Measurements from ENCODE around the gene GALNT13. TPM values are rescaled to one million over a fixed set of nuclear protein-coding genes. Genes with fewer than 3 reads are reported as not detected.

Gene GALNT13
- 1.7 TPM for polyA plus RNA-seq (2013, experiment 1 of 2)
- 1.8 TPM for polyA plus RNA-seq (2013, experiment 2 of 2)

GRCh38 chr2:153871231-153872221 is at the start of gene GALNT13:
TSS of gene GALNT13 (plus strand) at chr2:153871922.
- Histone ChIP-seq H2BK12ac (ENCODE audit: low read length) (no peak within 1 kb of the TSS), H3K79me1 (ENCODE audit: low read depth, low read length) (no peaks in the 10 kb centered on the region), H2AFZ (ENCODE audit: low read length) (peak within 1 kb of the TSS; percentile 99), H4K8ac (ENCODE audit: low read depth, low read length) (no peak within 1 kb of the TSS), H2BK15ac (ENCODE audit: low read length) (no peak within 1 kb of the TSS), H3K9me3 (replicated peaks in 1 of 2; ENCODE audit: control insufficient read depth in 2 of 2, insufficient read depth in 1 of 2, low read depth in 1 of 2, low read length in 2 of 2) (no peaks in the 10 kb centered on the region), H2AK5ac (ENCODE audit: low read depth, low read length) (no peak within 1 kb of the TSS), H2BK5ac (ENCODE audit: low read length) (no peak within 1 kb of the TSS), H3K23ac (ENCODE audit: low read depth, low read length, poor library complexity) (no peak within 1 kb of the TSS), H3K27me3 (ENCODE audit: control insufficient read depth in 3 of 3, insufficient read depth in 3 of 3, low read depth in 1 of 3, low read length in 3 of 3) (peaks cover 5 to 28% (median 7%) of the 10 kb centered on the region in 3 experiments), H3K9ac (ENCODE audit: low read depth, low read length, poor library complexity) (peak within 1 kb of the TSS; percentile 60), H3K18ac (ENCODE audit: low read length) (peak within 1 kb of the TSS; percentile 96), H3K36me3 (replicated peaks in 1 of 2; ENCODE audit: control insufficient read depth in 2 of 2, insufficient read depth in 2 of 2, low read length in 2 of 2) (no peaks in the 10 kb centered on the region), H4K91ac (ENCODE audit: low read depth, low read length, poor library complexity) (no peak within 1 kb of the TSS), H3K27ac (replicated peaks; ENCODE audit: low read length) (no peak within 1 kb of the TSS), H2BK120ac (ENCODE audit: low read depth, low read length) (no peak within 1 kb of the TSS), H3K4me2 (ENCODE audit: insufficient read depth, low read length, poor library complexity, severe bottlenecking) (peak within 1 kb of the TSS; percentile 78), H3K14ac (ENCODE audit: low read length) (no peak within 1 kb of the TSS), H3K4me3 (ENCODE audit: low read length in 2 of 2) (peak within 1 kb of the TSS; percentile 62 to 91), H3K4me1 (ENCODE audit: control insufficient read depth in 2 of 2, insufficient read depth in 1 of 2, low read depth in 1 of 2, low read length in 2 of 2) (peaks cover 0 to 4% of the 10 kb centered on the region in 2 donors), H3K4ac (ENCODE audit: low read length) (no peak within 1 kb of the TSS)
- DNase-seq (ENCODE audit: low spot score) = peak; percentile 84
- WGBS, 2 donors (ENCODE audit: extremely low coverage in 2 of 2, insufficient read length in 2 of 2, insufficient replicate concordance in 1 of 2) = no CpG with 5 or more reads among the region's 93 CpGs

GRCh38 chr2:153823880-153824279 is 47.8 kb upstream of the GALNT13 start:
- Histone ChIP-seq H2BK12ac (ENCODE audit: low read length) (no peak overlapping the region), H4K91ac (ENCODE audit: low read depth, low read length, poor library complexity) (no peak overlapping the region), H3K14ac (ENCODE audit: low read length) (no peak overlapping the region), H3K36me3 (replicated peaks in 1 of 2; ENCODE audit: control insufficient read depth in 2 of 2, insufficient read depth in 2 of 2, low read length in 2 of 2) (no peaks in the 10 kb centered on the region), H3K27ac (replicated peaks; ENCODE audit: low read length) (no peak overlapping the region), H3K9me3 (replicated peaks in 1 of 2; ENCODE audit: control insufficient read depth in 2 of 2, insufficient read depth in 1 of 2, low read depth in 1 of 2, low read length in 2 of 2) (no peaks in the 10 kb centered on the region), H3K4ac (ENCODE audit: low read length) (no peak overlapping the region), H3K9ac (ENCODE audit: low read depth, low read length, poor library complexity) (no peak overlapping the region), H3K18ac (ENCODE audit: low read length) (no peak overlapping the region), H2AK5ac (ENCODE audit: low read depth, low read length) (no peak overlapping the region), H2BK120ac (ENCODE audit: low read depth, low read length) (no peak overlapping the region), H4K8ac (ENCODE audit: low read depth, low read length) (no peak overlapping the region), H3K79me1 (ENCODE audit: low read depth, low read length) (no peaks in the 10 kb centered on the region), H3K23ac (ENCODE audit: low read depth, low read length, poor library complexity) (no peak overlapping the region), H3K4me1 (ENCODE audit: control insufficient read depth in 2 of 2, insufficient read depth in 1 of 2, low read depth in 1 of 2, low read length in 2 of 2) (no peaks in the 10 kb centered on the region), H2BK5ac (ENCODE audit: low read length) (no peak overlapping the region), H3K4me3 (ENCODE audit: low read length in 2 of 2) (no peak overlapping the region), H3K27me3 (ENCODE audit: control insufficient read depth in 3 of 3, insufficient read depth in 3 of 3, low read depth in 1 of 3, low read length in 3 of 3) (no peaks in the 10 kb centered on the region), H2AFZ (ENCODE audit: low read length) (no peak overlapping the region), H3K4me2 (ENCODE audit: insufficient read depth, low read length, poor library complexity, severe bottlenecking) (no peak overlapping the region), H2BK15ac (ENCODE audit: low read length) (no peak overlapping the region)
- no peak for DNase-seq (ENCODE audit: low spot score)
- WGBS, 2 donors (ENCODE audit: extremely low coverage in 2 of 2, insufficient read length in 2 of 2, insufficient replicate concordance in 1 of 2) = no CpG with 5 or more reads among the region's 1 CpG

DNA sequence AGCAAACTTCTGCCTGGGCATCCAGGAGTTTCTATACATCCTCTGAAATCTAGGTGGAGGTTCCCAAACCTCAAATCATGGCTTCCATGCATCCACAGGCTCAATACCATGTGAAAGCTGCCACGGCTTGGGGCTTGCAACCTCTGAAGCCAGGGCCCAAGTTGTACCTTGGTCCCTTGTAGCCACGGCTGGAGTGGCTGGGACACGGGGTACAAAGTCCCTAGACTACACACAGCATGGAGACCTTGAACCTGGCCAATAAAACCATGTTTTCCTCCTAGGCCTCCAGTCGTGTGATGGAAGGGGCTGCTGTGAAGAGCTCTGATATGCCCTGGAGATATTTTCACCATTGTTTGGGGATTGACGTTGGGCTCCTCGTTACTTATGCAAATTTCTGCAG is 43.4 kb upstream of the GALNT13 start:
- H3K4ac ChIP-seq (ENCODE audit: low read length) = no peak overlapping the region

GRCh38 chr2:153834662-153835061 is 37.1 kb upstream of the GALNT13 start:
- H3K18ac ChIP-seq (ENCODE audit: low read length) = no peak overlapping the region
- no peak overlapping the region for H3K23ac ChIP-seq (ENCODE audit: low read depth, low read length, poor library complexity)
- H3K4me2 ChIP-seq (ENCODE audit: insufficient read depth, low read length, poor library complexity, severe bottlenecking) = no peak overlapping the region
- no peak overlapping the region for H2BK12ac ChIP-seq (ENCODE audit: low read length)
- no peaks in the 10 kb centered on the region for H3K9me3 ChIP-seq (replicated peaks in 1 of 2; ENCODE audit: control insufficient read depth in 2 of 2, insufficient read depth in 1 of 2, low read depth in 1 of 2, low read length in 2 of 2)
- H3K36me3 ChIP-seq (replicated peaks in 1 of 2; ENCODE audit: control insufficient read depth in 2 of 2, insufficient read depth in 2 of 2, low read length in 2 of 2) = no peaks in the 10 kb centered on the region
- H2BK120ac ChIP-seq (ENCODE audit: low read depth, low read length) = no peak overlapping the region
- H2BK15ac ChIP-seq (ENCODE audit: low read length) = no peak overlapping the region
- H3K27ac ChIP-seq (replicated peaks; ENCODE audit: low read length) = no peak overlapping the region
- H4K91ac ChIP-seq (ENCODE audit: low read depth, low read length, poor library complexity) = no peak overlapping the region
- no peak overlapping the region for H4K8ac ChIP-seq (ENCODE audit: low read depth, low read length)
- no peaks in the 10 kb centered on the region for H3K79me1 ChIP-seq (ENCODE audit: low read depth, low read length)
- no peak overlapping the region for H2AK5ac ChIP-seq (ENCODE audit: low read depth, low read length)
- no peaks in the 10 kb centered on the region for H3K4me1 ChIP-seq (ENCODE audit: control insufficient read depth in 2 of 2, insufficient read depth in 1 of 2, low read depth in 1 of 2, low read length in 2 of 2)
- no peak overlapping the region for H2BK5ac ChIP-seq (ENCODE audit: low read length)
- no peak overlapping the region for H3K4me3 ChIP-seq (ENCODE audit: low read length in 2 of 2)
- H3K14ac ChIP-seq (ENCODE audit: low read length) = no peak overlapping the region
- WGBS, 2 donors (ENCODE audit: extremely low coverage in 2 of 2, insufficient read length in 2 of 2, insufficient replicate concordance in 1 of 2) = no CpG with 5 or more reads among the region's 2 CpGs
- H3K4ac ChIP-seq (ENCODE audit: low read length) = no peak overlapping the region
- DNase-seq (ENCODE audit: low spot score) = no peak
- no peak overlapping the region for H3K9ac ChIP-seq (ENCODE audit: low read depth, low read length, poor library complexity)
- no peaks in the 10 kb centered on the region for H3K27me3 ChIP-seq (ENCODE audit: control insufficient read depth in 3 of 3, insufficient read depth in 3 of 3, low read depth in 1 of 3, low read length in 3 of 3)
- no peak overlapping the region for H2AFZ ChIP-seq (ENCODE audit: low read length)

More for the DNA sequence above, 43.4 kb upstream of the GALNT13 start:
- Histone ChIP-seq H2AFZ (ENCODE audit: low read length) (no peak overlapping the region), H3K36me3 (replicated peaks in 1 of 2; ENCODE audit: control insufficient read depth in 2 of 2, insufficient read depth in 2 of 2, low read length in 2 of 2) (no peaks in the 10 kb centered on the region), H3K27ac (replicated peaks; ENCODE audit: low read length) (no peak overlapping the region), H3K4me3 (ENCODE audit: low read length in 2 of 2) (no peak overlapping the region), H3K4me2 (ENCODE audit: insufficient read depth, low read length, poor library complexity, severe bottlenecking) (no peak overlapping the region), H3K9ac (ENCODE audit: low read depth, low read length, poor library complexity) (no peak overlapping the region), H3K18ac (ENCODE audit: low read length) (no peak overlapping the region), H2BK120ac (ENCODE audit: low read depth, low read length) (no peak overlapping the region), H3K27me3 (ENCODE audit: control insufficient read depth in 3 of 3, insufficient read depth in 3 of 3, low read depth in 1 of 3, low read length in 3 of 3) (no peaks in the 10 kb centered on the region), H3K4me1 (ENCODE audit: control insufficient read depth in 2 of 2, insufficient read depth in 1 of 2, low read depth in 1 of 2, low read length in 2 of 2) (no peaks in the 10 kb centered on the region), H3K79me1 (ENCODE audit: low read depth, low read length) (no peaks in the 10 kb centered on the region), H3K23ac (ENCODE audit: low read depth, low read length, poor library complexity) (no peak overlapping the region), H2BK15ac (ENCODE audit: low read length) (no peak overlapping the region), H3K14ac (ENCODE audit: low read length) (no peak overlapping the region), H2AK5ac (ENCODE audit: low read depth, low read length) (no peak overlapping the region), H4K8ac (ENCODE audit: low read depth, low read length) (no peak overlapping the region), H2BK5ac (ENCODE audit: low read length) (no peak overlapping the region), H2BK12ac (ENCODE audit: low read length) (no peak overlapping the region), H3K9me3 (replicated peaks in 1 of 2; ENCODE audit: control insufficient read depth in 2 of 2, insufficient read depth in 1 of 2, low read depth in 1 of 2, low read length in 2 of 2) (no peaks in the 10 kb centered on the region), H4K91ac (ENCODE audit: low read depth, low read length, poor library complexity) (no peak overlapping the region)
- no CpG with 5 or more reads among the region's 6 CpGs for WGBS, 2 donors (ENCODE audit: extremely low coverage in 2 of 2, insufficient read length in 2 of 2, insufficient replicate concordance in 1 of 2)
- DNase-seq (ENCODE audit: low spot score) = no peak
